GM21360 (cell line): ENCODE results near the gene ACSS2.
"Not testable (repeated sequence)": the region's sequence is repeated elsewhere in the genome, so short reads cannot be mapped to it uniquely, and the experiment has no call there.

Source experiments
- ATAC-seq: cut with Tn5 transposase; IDR thresholded peaks from one replicate; pipeline ENCODE4 v1.9.1; 2021; ENCODE audit warnings: mild to moderate bottlenecking, moderate library complexity; ENCODE audit not compliant: unreplicated experiment

Gene ACSS2

DNA sequence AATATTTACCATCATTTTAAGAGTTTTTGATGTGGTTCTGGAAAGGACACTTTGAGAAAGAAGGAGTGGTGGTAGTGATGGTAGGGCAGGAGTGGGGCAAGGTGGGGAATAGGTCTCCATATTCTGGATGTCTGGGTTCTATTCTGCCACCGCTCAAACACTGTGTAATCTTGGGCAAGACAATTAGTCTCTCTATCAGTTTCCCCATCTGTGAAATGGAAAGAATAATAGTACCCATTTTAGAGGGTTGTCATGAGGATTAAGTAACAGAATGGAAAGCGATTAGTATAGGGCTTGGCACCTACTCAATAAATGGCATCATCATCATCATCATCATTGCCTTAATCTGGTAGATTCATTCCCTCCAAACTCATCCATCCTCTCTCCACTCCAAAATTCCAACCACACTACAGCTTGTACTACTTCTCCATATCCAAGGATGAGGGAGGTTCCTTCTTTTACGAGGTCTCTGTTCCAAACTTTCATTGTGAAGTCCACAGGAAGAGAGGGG, 2.8 kb upstream of the ACSS2 start:
- ATAC-seq: no peak

DNA sequence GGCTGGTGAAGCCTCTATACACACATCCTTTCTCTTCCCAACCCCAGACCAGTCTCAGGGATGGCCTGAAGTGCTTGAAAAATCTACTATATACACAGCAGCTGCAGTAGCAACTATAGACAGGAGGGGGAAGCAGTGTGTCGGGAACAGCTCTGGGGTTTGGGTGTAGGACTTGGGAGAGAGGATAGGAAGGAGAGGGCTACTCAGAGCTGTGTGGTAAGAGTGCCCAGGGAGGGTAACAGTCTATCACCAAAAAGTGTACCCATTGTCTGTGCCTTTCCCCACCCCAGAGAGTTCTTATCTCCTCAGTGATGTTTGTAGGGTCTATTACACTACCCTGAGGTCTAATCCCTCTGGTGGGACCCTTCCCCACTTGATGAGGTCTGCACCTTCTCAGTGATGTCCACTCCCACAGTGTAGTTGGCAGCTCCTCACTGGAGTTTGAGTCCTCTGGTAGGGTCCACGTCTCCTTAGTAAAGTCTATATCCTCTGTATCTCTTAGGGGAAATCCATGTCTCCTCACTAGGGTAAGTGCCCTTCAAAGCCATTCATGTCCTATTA, 2.2 kb upstream of the ACSS2 start:
- no peak for ATAC-seq

DNA sequence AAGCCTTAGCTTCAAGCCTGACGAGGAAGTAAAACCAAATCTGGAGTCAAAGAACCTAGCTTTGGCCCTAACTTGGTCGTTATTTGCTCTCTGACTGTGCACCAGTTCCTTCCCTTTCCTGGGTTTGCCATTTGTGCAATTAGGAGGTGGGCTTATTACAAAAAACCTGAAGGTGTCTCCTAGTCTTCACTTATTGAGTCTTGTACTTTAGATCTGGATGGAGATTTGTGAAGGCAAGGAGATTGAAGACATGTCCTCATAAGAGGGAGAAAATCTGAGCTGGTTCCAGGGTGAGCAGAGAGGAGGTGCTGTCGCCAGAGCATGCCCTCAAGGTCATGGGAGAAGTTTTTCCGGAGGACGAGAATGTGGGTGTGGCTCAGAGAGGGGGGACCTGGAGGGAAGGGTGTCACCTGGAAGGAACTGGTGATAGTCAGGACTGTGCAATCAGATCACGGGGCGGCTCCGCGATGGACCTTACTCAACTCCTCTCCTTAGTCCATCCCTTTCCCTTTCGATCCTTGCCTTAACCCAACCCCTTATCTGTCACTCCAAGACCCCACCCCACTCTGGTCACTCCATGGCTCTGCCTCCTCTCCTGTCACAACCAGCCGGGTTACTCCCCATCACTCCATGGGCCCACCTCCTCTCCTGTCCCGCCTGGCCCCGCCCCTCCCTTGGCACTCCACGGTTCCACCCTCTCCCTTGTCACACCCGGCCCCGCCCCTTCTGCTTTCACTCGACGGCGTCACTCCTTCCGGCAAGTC, 588 bp upstream of the ACSS2 start:
- ATAC-seq: peak; percentile 42

DNA sequence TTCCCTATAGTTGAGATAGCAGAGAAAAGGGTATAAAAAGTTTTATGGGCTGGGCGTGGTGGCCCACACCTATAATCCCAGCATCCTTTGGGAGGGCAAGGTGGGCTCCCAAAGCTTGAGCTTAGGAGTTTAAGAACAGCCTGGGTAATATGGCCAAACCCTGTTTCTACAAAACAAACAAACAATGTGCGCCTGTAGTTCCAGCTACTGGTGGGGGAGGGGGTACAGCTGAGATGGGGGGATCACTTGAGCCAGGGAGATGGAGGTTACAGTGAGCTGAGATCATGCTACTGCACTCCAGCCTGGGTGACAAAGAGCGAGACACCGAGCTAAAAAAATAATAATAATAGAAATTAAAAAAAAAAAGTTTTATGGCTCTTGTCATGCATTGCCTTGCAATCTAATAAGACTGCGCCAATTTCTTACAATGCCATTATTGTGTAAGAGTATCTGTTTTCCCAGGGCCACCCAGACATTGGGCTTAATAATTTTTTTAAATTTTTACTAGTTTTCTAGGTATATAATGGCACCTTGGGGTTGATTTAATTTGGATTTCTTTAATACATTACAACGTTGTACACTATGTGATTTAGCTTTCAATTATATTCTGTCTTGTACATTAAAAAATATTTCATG, 3.9 kb downstream of the ACSS2 start:
- no peak for ATAC-seq

DNA sequence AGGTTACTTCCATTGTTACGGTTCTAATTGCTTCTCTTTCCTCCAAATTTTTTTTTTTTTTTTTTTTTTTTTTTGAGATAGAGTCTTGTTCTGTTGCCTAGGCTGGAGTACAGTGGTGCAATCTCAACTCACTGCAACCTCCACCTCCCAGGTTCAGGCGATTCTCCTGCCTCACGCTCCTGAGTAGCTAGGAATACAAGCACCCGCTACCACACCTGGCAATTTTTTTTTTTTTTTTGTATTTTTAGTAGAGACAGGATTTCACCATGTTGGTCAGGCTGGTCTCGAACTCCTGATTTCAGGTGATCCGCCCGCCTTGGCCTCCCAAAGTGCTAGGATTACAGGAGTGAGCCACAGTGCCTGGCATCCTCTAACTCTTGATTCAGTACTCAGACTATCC, 4.6 kb downstream of the ACSS2 start:
- not testable (repeated sequence) for ATAC-seq

DNA sequence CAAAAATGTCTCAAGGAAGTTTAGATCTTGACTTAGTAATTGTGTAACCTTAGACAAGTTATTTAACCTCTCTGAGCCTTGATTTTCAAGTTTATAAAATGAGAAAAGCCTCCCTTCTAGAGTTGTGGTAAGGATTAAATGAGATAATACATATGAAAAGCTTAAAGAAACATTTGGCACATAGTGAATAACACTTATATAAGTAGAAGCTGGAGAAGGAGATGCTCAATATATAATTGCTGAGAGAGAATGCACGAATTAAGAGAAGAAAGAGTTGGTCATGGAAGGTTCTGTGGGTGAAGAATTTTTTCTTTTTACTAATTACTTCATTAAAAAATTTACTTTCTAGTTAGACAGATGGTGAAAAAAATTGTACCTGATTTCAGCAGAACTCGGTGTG, 5.3 kb downstream of the ACSS2 start:
- ATAC-seq: no peak

DNA sequence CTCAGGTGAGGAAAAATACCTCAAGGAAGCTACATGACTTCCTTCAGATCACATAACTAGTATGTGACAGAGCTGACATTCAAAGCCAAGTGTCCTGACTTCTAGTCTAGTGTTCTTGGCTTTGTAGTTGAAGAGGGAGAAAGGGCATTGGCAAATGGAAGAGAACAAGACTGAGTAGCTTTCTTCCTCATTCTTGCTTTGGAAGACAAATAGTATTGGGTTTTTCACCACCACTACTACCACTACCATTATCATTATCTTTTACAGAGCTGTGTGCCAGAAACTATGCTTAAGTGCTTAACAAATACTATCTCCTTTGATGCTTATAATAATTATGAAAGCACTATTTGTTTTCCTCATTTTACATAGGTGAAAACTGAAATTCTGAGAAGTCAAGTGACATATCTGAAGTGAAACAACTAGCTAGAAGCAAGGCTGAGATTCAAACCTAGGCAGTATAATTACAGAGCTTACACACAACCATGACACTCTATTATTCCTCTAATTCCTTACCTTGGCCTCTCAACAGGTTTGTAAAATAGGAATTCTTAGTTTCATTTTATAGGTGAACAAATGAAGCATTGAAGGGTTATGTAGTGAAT, 6.8 kb downstream of the ACSS2 start:
- ATAC-seq: no peak

DNA sequence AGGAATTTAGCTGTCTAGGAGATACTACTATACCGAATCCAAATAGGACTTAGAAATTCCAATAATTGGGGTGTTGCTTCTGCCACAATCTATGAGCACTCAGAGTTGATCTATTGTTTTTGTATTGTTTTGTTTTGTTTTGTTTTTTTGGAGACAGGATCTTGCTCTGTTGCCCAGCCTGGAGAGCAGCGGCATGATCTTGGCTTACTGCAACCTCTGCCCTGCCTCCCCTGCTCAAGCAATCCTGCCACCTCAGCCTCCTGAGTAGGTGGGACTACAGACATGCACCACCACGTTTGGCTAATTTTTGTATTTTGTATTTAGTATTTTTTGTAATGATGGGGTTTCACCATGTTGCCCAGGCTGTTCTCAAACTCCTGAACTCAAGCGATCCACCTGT, 7.4 kb downstream of the ACSS2 start:
- ATAC-seq: no peak

DNA sequence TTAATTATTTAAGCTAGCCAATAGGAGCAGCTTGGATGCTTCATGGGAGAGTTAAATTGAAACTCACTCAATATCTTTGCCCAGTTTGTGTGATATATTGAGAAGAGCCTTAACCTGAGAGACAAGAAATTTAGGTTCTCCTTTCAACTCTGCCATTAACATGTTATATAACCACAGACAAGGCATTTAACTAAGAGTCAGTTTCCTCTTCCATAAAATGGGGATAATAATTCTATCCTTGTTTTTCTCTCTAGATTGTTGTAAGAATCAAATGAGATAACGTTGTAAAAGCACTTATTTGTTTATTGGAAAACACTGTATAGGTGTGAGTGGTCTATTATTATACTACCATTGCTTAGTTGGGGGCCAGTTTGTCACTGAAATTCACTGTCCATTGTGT, 7.8 kb downstream of the ACSS2 start:
- no peak for ATAC-seq

DNA sequence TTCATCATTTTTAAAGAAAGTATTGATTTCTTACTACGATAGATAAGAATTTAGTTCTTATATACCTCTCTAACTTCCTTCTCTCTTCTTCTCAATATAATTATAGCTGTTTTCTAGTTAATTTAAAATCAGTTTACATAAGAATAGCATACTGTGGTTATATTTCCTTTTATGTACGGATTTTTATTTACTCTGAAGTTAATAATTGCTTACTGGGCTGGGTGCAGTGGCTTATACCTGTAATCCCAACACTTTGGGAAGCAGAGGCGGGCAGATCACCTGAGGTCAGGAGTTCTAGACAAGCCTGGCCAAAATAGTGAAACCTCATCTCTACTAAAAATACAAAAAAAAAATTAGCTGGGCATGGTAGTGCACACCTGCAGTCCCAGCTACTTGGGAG, 9.7 kb downstream of the ACSS2 start:
- no peak for ATAC-seq

DNA sequence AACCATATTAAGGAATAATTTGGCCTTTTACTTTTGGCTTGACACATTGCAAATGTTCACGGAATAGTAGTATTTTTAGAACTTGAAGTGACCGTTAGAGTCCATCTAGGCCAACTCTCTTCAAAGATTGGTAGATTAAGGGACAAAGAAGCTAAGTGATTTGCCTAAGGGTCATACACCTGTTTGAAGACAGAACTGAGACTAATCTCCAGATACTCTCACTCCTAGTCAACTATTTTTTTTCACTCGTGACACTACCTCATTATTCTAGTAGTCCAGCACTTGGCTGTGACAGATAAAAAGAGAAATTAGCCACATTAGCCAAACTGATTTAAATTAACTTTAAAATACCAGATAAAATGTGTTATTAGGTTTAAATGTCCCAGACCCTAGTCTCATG, 10.6 kb downstream of the ACSS2 start:
- no peak for ATAC-seq

DNA sequence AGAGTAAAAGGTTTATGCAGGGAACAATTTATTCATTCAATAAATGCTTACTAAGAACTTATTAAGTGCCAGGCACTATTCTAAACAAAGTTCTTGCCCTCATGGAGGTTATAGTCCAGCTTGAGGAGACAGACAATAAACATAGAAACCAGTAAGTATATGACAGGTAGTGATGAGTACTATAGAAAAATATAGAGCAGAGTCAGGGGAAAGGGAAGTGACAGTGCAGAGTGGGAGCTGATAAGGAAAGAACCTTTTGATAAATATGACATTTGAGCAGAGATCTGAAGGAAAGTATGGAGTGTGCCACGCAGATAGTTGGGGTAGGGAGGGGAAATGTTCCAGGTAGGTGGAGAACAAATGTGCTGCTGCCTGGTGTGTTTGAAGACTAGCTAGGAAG, 12.1 kb downstream of the ACSS2 start:
- ATAC-seq: no peak

DNA sequence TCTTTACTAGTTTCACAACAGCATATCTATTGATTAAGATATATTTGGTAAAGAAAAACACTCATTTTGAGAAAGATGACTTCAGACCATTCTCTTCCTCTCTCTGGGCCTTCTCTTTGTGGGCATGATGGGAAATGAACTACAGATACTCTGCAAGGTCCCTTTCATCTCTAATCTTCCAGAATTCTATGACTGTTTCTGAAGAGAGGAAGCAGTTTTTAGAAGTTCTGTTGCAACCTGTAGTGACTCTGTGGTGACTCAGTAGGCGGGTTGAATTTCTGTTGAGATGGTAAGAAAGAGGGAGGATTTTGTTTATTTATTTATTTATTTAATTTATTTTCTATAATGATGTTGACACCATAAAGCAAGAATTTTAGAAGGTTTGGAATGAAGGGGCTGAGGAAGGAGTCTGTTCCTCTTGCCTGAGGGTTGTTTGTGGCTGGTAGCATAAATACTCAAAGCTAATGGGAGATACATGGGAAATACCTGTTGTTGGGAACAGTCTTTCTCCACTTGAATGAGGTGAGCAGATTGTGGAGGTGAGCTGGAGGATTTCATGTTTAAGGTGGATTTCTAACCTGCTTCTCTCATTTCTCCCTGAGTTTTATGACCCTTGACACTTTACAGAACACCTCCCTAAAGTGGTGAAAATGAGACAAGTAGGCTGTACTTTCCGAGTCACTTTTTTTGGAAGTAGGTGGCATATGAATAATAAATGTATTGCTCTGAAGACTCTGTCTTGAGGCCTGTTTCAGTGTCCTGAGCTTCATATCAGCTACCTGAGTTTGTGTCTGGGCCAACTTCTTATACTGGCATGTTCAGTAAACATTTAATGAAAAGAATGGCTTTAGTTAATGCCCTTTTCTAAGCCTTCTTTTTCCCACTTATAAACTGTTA, 15.0 kb downstream of the ACSS2 start:
- ATAC-seq: no peak

DNA sequence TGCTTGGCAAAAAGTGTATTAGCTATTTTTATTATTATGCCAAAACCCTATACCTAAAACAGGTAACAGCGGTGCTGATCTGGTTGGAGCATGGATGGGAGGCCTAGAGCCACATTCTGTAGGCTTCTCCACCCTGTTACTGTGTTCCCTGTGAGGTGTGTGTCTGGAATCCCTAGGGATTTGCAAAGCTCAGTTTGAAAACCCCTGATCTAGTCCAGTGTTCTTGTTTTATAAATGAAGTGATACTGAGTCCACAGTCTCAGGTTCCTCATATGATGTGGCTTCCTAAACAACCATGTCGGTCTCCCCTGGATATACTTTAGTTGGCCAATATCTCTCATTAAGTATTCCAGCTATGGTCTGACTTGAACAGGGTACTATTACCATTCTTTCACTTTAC, 16.3 kb downstream of the ACSS2 start:
- no peak for ATAC-seq

DNA sequence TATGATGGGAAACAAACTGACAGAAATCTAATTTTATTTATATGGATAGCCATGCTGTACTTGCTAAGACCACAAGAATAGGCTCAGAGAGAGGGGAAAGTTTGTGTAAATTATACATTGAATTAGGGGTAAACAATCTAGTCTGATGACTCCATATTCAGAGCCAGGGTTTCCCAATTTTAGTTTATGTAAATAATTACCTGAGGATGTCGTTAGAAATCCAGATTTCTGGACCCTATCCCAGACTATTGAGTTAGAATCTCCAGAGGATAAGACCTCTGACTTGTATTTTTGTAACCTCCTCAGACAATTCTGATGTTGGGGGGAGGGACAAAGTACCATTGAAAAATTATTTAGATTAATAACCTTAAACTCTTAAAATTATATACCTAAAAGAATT, 18.3 kb downstream of the ACSS2 start:
- no peak for ATAC-seq

DNA sequence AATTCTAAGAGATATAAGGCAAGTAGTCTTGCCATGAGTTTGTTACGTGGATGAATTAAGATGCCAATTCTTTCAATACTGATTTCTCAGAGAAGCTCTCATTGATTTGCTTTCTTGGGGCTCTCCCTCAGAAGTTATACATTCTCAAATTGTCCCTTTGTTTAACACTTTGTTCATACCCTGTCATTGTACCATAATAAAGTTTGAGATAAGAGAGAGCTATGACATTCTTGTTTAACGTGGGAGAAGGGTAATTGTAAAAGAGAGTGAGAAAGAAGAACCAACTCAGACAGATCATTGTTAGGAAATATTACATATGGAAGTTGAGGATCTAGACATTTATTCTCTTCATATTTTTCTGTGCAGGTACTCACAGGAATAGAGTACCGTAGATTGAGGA, 19.1 kb downstream of the ACSS2 start:
- no peak for ATAC-seq

DNA sequence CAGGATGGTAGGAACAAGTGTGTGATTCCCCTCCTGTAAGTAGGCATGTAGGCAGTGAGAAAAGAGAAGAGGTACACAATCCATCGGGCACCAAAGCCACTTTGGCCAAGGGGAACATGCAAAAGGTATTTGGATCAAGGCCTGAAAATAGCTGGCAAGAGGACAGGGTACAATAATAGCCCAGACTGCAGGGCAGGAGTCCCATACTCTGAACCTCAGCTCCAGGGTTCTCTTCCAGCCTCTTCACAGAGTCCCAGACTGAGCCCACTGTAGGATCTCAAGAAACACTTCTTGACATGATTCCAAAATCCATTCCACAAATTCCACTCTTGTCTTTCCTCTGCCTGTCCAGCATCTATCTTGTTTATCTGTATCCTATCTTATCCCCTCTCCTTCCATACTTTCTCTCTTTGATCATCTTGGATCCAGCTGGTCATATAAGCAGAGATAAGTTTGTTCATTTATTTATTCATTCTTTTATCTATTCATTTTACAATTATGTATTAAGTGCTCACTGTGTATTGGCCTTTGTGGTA, 19.7 kb downstream of the ACSS2 start:
- no peak for ATAC-seq

DNA sequence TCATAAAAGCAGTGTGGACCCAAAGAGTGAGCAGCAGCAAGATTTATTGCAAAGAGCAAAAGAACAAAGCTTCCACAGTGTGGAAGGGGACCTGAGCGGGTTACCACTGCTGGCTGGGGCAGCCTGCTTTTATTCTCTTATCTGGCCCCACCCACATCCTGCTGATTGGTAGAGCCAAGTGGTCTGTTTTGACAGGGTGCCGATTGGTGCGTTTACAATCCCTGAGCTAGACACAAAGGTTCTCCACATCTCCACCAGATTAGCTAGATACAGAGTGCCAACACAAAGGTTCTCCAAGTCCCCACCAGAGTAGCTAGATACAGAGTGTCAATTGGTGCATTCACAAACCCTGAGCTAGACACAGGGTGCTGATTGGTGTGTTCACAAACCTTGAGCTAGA, 21.7 kb downstream of the ACSS2 start:
- not testable (repeated sequence) for ATAC-seq

DNA sequence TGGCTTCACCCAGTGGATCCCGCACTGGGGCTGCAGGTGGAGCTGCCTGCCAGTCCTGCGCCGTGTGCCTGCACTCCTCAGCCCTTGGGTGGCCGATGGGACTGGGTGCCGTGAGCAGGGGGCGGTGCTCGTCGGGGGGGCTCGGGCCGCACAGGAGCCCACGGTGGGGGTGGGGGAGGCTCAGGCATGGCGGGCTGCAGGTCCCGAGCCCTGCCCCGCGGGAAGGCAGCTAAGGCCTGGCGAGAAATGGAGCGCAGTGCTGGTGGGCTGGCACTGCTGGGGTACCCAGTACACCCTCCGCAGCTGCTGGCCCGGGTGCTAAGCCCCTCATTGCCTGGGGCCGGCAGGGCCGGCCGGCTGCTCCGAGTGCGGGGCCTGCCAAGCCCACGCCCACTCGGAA, 22.3 kb downstream of the ACSS2 start:
- ATAC-seq: not testable (repeated sequence)

DNA sequence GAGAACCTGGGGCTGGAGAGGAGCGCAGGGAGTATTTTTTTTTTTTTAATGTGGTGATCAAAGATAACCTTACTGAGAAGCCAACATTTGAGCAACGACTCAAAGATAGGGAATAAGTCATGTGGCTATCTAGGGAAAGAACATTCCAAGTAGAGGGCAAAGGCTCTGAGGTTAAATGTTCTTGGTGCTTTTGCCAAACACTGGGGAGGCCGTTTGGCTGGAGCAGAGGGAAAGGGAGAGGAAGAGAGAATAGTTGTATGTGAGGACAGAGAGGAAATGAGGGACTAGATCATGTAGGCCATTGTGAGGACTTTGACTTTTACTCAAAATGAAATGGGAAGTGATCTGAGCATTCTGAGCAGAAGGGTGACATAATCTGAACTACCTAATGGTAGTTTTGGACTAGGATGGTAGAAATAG, 27.8 kb downstream of the ACSS2 start:
- no peak for ATAC-seq
